CD4-positive, alpha-beta T cell treated with Interleukin-17A for 1 hour (primary cell): ENCODE data around the gene HIVEP1.

Experiments
- DNase-seq: peaks from one replicate; pipeline ENCODE4 v3.0.0-alpha.2; 2020

The HIVEP1 gene

GRCh38 chr6:12012038-12012557 is at the start of gene HIVEP1:
Gene HIVEP1 (plus strand): TSS chr6:12012312. CDS start chr6:12015629, 3,317 bp downstream.
- peak; percentile 34 for DNase-seq

GRCh38 chr6:11963756-11964500 is 48.2 kb upstream of the HIVEP1 start:
- DNase-seq, result no peak

- DNase-seq, result no peak
Observed at GRCh38 chr6:11964729-11965335, 47.3 kb upstream of the HIVEP1 start.

- DNase-seq, result no peak
Observed at GRCh38 chr6:11965499-11965898, 46.6 kb upstream of the HIVEP1 start.

GRCh38 chr6:11968241-11968806 is 43.8 kb upstream of the HIVEP1 start:
- no peak for DNase-seq

- no peak for DNase-seq
Observed at GRCh38 chr6:11969092-11969491, 43.0 kb upstream of the HIVEP1 start.

GRCh38 chr6:11970114-11970513 is 42.0 kb upstream of the HIVEP1 start:
- no peak for DNase-seq

GRCh38 chr6:11971154-11971553 is 41.0 kb upstream of the HIVEP1 start:
- no peak for DNase-seq

- no peak for DNase-seq
Observed at GRCh38 chr6:11972270-11972669, 39.8 kb upstream of the HIVEP1 start.

GRCh38 chr6:11972806-11973205 is 39.3 kb upstream of the HIVEP1 start:
- no peak for DNase-seq

GRCh38 chr6:11973238-11973637 is 38.9 kb upstream of the HIVEP1 start:
- no peak for DNase-seq

- DNase-seq, result no peak
Observed at GRCh38 chr6:11974089-11974488, 38.0 kb upstream of the HIVEP1 start.

GRCh38 chr6:11975353-11975977 is 36.6 kb upstream of the HIVEP1 start:
- peak; percentile 42 for DNase-seq

- DNase-seq, result no peak
Observed at GRCh38 chr6:11976489-11976888, 35.6 kb upstream of the HIVEP1 start.

- DNase-seq, result no peak
Observed at GRCh38 chr6:11977193-11977592, 34.9 kb upstream of the HIVEP1 start.

- DNase-seq, result no peak
Observed at GRCh38 chr6:11977738-11978137, 34.4 kb upstream of the HIVEP1 start.

GRCh38 chr6:11978169-11978987 is 33.7 kb upstream of the HIVEP1 start:
- peak; percentile 12 for DNase-seq

GRCh38 chr6:11979866-11980265 is 32.2 kb upstream of the HIVEP1 start:
- no peak for DNase-seq

GRCh38 chr6:11983306-11983705 is 28.8 kb upstream of the HIVEP1 start:
- no peak for DNase-seq

- no peak for DNase-seq
Observed at GRCh38 chr6:11987386-11987785, 24.7 kb upstream of the HIVEP1 start.

- no peak for DNase-seq
Observed at GRCh38 chr6:11989386-11989785, 22.7 kb upstream of the HIVEP1 start.

GRCh38 chr6:11992086-11992485 is 20.0 kb upstream of the HIVEP1 start:
- no peak for DNase-seq
